HG03045 (cell line): Measurements from ENCODE around the gene TLE3.
A peak's percentile ranks its signal among the peaks of the same experiment; 100 is the strongest.

Experiments used
- ATAC-seq: cut with Tn5 transposase; IDR thresholded peaks from one replicate; pipeline ENCODE4 v1.9.1; 2021; ENCODE audit warnings: mild to moderate bottlenecking, moderate library complexity; ENCODE audit not compliant: unreplicated experiment

The TLE3 gene

GRCh38 chr15:70014860-70015490, 82.7 kb downstream of the TLE3 start:
- peak; percentile 84 for ATAC-seq

GRCh38 chr15:70014331-70014730, 83.4 kb downstream of the TLE3 start:
- ATAC-seq = no peak

- no peak for ATAC-seq
Measured at GRCh38 chr15:70013656-70014313, 83.9 kb downstream of the TLE3 start.

- ATAC-seq = no peak
Measured at GRCh38 chr15:70012895-70013294, 84.8 kb downstream of the TLE3 start.

- ATAC-seq = no peak
Measured at GRCh38 chr15:70008697-70009290, 88.9 kb downstream of the TLE3 start.

- ATAC-seq = no peak
Measured at GRCh38 chr15:70006259-70007147, 91.2 kb downstream of the TLE3 start.

GRCh38 chr15:70004826-70005225, 92.9 kb downstream of the TLE3 start:
- no peak for ATAC-seq

- ATAC-seq = no peak
Measured at GRCh38 chr15:70002897-70003296, 94.8 kb downstream of the TLE3 start.

- ATAC-seq = no peak
Measured at GRCh38 chr15:70001859-70002258, 95.9 kb downstream of the TLE3 start.

- no peak for ATAC-seq
Measured at GRCh38 chr15:69999392-70000085, 98.2 kb downstream of the TLE3 start.

- no peak for ATAC-seq
Measured at GRCh38 chr15:69998541-69999391, 99.0 kb downstream of the TLE3 start.

- ATAC-seq = no peak
Measured at GRCh38 chr15:69997813-69998212, 99.9 kb downstream of the TLE3 start.
